IPS DF 6.9 (cell line): ENCODE results near the gene ANKRD63.

Source experiments
- DNase-seq: peaks from one replicate; pipeline ENCODE4 v3.0.0-alpha.2; 2013; ENCODE audit warnings: low read depth, low spot score
- H3K27ac ChIP-seq: one replicate; pipeline ENCODE4 v1.5.1; 2013; ENCODE audit warnings: low read length, control low read depth
- H3K27me3 ChIP-seq: 2 replicates; pipeline ENCODE4 v1.6.1; 2013; ENCODE audit warnings: mild to moderate bottlenecking, low read length; ENCODE audit not compliant: control insufficient read depth, insufficient read depth
- H3K36me3 ChIP-seq: 2 replicates; pipeline ENCODE4 v1.6.1; 2013; ENCODE audit warnings: low read length; ENCODE audit not compliant: control insufficient read depth, insufficient read depth
- H3K4me1 ChIP-seq: 2 replicates; pipeline ENCODE4 v1.6.1; 2013; ENCODE audit warnings: low read length; ENCODE audit not compliant: control insufficient read depth, insufficient read depth
- H3K4me3 ChIP-seq: 2 replicates; pipeline ENCODE4 v1.5.1; 2013; ENCODE audit warnings: mild to moderate bottlenecking, low read length
- H3K9me3 ChIP-seq: 2 replicates; pipeline ENCODE4 v1.6.1; 2013; ENCODE audit warnings: low read length, inconsistent platforms; ENCODE audit not compliant: control insufficient read depth, insufficient read depth
- WGBS: extraction: QIAGEN DNeasy Blood & Tissue Kit; methylation state at CpG from one replicate; pipeline ENCODE4 v1.1.7; 2013; ENCODE audit warnings: mixed read lengths, missing lambda C conversion rate; ENCODE audit not compliant: insufficient read length, insufficient coverage; 5-methylcytosine and 5-hydroxymethylcytosine counted together

ANKRD63 gene

GRCh38 chr15:40278026-40278425 is 4.8 kb downstream of the ANKRD63 start:
- Histone ChIP-seq H3K4me1 (peaks cover 1% of the 10 kb centered on the region; the same call in 1 of the 2 replicates), H3K27me3 (peaks cover 22% of the 10 kb centered on the region; the same call in 1 of the 2 replicates), H3K4me3 (no peak overlapping the region), H3K9me3 (no peaks in the 10 kb centered on the region), H3K27ac (no peak overlapping the region), H3K36me3 (no peaks in the 10 kb centered on the region)
- DNase-seq, result no peak
- WGBS, result no CpG with 5 or more reads among the region's 10 CpGs

- Histone ChIP-seq H3K36me3 (no peaks in the 10 kb centered on the region), H3K9me3 (no peaks in the 10 kb centered on the region), H3K27ac (no peak overlapping the region), H3K27me3 (peaks cover 17% of the 10 kb centered on the region; the same call in 1 of the 2 replicates), H3K4me1 (peaks cover 1% of the 10 kb centered on the region; the same call in 1 of the 2 replicates), H3K4me3 (no peak overlapping the region)
- no CpG with 5 or more reads among the region's 16 CpGs for WGBS
- no peak for DNase-seq
Observed at GRCh38 chr15:40277471-40277870, 5.4 kb downstream of the ANKRD63 start.

- no peak overlapping the region for H3K27ac ChIP-seq
- H3K4me1 ChIP-seq, result peaks cover 1% of the 10 kb centered on the region; the same call in 1 of the 2 replicates
- peaks cover 13% of the 10 kb centered on the region; the same call in 1 of the 2 replicates for H3K27me3 ChIP-seq
- no peak for DNase-seq
- H3K9me3 ChIP-seq, result no peaks in the 10 kb centered on the region
- no peak overlapping the region for H3K4me3 ChIP-seq
- no CpG with 5 or more reads among the region's 4 CpGs for WGBS
- H3K36me3 ChIP-seq, result no peaks in the 10 kb centered on the region
Observed at GRCh38 chr15:40276927-40277326, 5.9 kb downstream of the ANKRD63 start.

DNA sequence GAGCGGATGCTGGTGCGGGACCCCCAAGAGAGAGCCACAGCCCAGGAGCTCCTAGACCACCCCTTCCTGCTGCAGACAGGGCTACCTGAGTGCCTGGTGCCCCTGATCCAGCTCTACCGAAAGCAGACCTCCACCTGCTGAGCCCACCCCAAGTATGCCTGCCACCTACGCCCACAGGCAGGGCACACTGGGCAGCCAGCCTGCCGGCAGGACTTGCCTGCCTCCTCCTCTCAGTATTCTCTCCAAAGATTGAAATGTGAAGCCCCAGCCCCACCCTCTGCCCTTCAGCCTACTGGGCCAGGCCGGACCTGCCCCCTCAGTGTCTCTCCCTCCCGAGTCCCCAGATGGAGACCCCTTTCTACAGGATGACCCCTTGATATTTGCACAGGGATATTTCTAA is 6.9 kb downstream of the ANKRD63 start:
- no CpG with 5 or more reads among the region's 7 CpGs for WGBS
- Histone ChIP-seq H3K4me1 (no peaks in the 10 kb centered on the region), H3K27ac (no peak overlapping the region), H3K36me3 (no peaks in the 10 kb centered on the region), H3K4me3 (no peak overlapping the region), H3K27me3 (peaks cover 4% of the 10 kb centered on the region; the same call in 1 of the 2 replicates), H3K9me3 (no peaks in the 10 kb centered on the region)
- DNase-seq, result no peak

GRCh38 chr15:40275523-40275922 is 7.3 kb downstream of the ANKRD63 start:
- Histone ChIP-seq H3K9me3 (no peaks in the 10 kb centered on the region), H3K27me3 (peaks cover under 1% of the 10 kb centered on the region; the same call in 1 of the 2 replicates), H3K4me3 (no peak overlapping the region), H3K27ac (no peak overlapping the region), H3K36me3 (no peaks in the 10 kb centered on the region), H3K4me1 (no peaks in the 10 kb centered on the region)
- WGBS, result no CpG with 5 or more reads among the region's 5 CpGs
- DNase-seq, result no peak

- Histone ChIP-seq H3K36me3 (no peaks in the 10 kb centered on the region), H3K9me3 (no peaks in the 10 kb centered on the region), H3K27ac (no peak overlapping the region), H3K4me1 (no peaks in the 10 kb centered on the region), H3K4me3 (no peak overlapping the region), H3K27me3 (no peaks in the 10 kb centered on the region)
- no CpG with 5 or more reads among the region's 26 CpGs for WGBS
- DNase-seq, result no peak
Observed at GRCh38 chr15:40274350-40275274, 8.3 kb downstream of the ANKRD63 start.

DNA sequence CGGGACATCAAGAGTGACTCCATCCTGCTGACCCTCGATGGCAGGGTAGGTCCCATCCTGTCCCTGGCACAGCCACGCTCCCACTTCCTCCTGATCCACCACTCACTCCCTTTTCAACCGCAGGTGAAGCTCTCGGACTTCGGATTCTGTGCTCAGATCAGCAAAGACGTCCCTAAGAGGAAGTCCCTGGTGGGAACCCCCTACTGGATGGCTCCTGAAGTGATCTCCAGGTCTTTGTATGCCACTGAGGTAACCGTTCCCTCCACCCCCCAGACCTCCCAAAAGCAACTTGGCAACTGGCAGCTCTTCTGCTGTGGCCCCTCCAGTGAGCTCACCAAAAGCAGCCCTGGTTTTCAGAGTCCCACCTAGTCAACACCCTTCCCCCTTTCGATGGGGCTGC is 9.4 kb downstream of the ANKRD63 start:
- Histone ChIP-seq H3K27me3 (no peaks in the 10 kb centered on the region), H3K4me1 (no peaks in the 10 kb centered on the region), H3K9me3 (no peaks in the 10 kb centered on the region), H3K4me3 (no peak overlapping the region), H3K36me3 (no peaks in the 10 kb centered on the region), H3K27ac (no peak overlapping the region)
- DNase-seq, result no peak
- WGBS, result no CpG with 5 or more reads among the region's 9 CpGs

- Histone ChIP-seq H3K4me3 (no peak overlapping the region), H3K36me3 (no peaks in the 10 kb centered on the region), H3K9me3 (no peaks in the 10 kb centered on the region), H3K27me3 (no peaks in the 10 kb centered on the region), H3K4me1 (no peaks in the 10 kb centered on the region), H3K27ac (no peak overlapping the region)
- no peak for DNase-seq
- no CpG with 5 or more reads among the region's 20 CpGs for WGBS
Observed at GRCh38 chr15:40272485-40273056, 10.3 kb downstream of the ANKRD63 start.

DNA sequence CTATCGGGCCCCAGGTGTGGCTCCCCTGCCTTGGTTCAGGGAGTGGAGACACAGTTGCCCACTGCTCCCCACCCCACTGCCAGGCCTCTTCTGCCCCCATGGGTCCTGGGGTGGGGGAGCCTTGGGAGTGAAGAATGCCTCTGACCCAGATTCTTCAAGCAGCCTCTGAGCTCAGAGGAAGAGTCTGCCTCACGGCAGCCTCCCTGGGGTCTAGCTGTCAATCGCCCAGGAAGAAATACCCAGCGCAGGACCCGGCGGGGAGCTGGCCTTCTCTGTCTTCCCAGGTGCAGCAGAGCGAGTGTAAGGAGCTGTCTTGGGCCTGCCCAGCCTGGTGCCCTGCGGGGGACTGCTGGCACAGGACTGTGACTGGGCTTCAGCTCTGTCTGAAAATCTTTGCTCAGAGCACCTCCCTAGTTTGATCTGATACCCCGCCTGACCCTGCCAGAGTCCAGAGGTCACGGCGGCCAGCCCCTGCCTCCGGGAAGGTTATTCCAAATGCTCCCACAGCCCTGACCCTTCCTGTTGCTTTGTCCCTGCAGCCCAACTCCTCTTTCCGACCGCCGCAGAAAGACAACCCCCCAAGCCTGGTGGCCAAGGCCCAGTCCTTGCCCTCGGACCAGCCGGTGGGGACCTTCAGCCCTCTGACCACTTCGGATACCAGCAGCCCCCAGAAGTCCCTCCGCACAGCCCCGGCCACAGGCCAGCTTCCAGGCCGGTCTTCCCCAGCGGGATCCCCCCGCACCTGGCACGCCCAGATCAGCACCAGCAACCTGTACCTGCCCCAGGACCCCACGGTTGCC is 11.0 kb downstream of the ANKRD63 start:
- Histone ChIP-seq H3K27me3 (no peaks in the 10 kb centered on the region), H3K9me3 (no peaks in the 10 kb centered on the region), H3K27ac (no peak overlapping the region), H3K4me3 (no peak overlapping the region), H3K36me3 (no peaks in the 10 kb centered on the region), H3K4me1 (no peaks in the 10 kb centered on the region)
- DNase-seq, result no peak
- WGBS, result no CpG with 5 or more reads among the region's 25 CpGs
